ENCODE results near the gene ACAD8.

The ACAD8 gene

GRCh38 chr11:134313821-134314607, 60.6 kb downstream of the ACAD8 start:
- Histone ChIP-seq H4K20me1 (ENCODE audit: insufficient read depth, low read length) (no peaks in the 10 kb centered on the region), H3K27ac (ENCODE audit: low read length) (no peak overlapping the region), H3K27me3 (replicated peaks; ENCODE audit: insufficient read depth, low read length) (no peaks in the 10 kb centered on the region), H2AFZ (ENCODE audit: low read length) (no peak overlapping the region), H3K4me3 (ENCODE audit: low read length) (no peak overlapping the region), H3F3A (ENCODE audit: insufficient read depth, low read length) (no peaks in the 10 kb centered on the region), H3K36me3 (replicated peaks; ENCODE audit: insufficient read depth, low read length) (no peaks in the 10 kb centered on the region), H3K4me2 (ENCODE audit: low read depth, low read length) (no peak overlapping the region), H3K9ac (ENCODE audit: low read length) (no peak overlapping the region), H3K79me2 (ENCODE audit: low read length) (no peaks in the 10 kb centered on the region), H3K9me3 (replicated peaks; ENCODE audit: insufficient read depth, low read length) (no peaks in the 10 kb centered on the region), H3K4me1 (ENCODE audit: low read length) (no peaks in the 10 kb centered on the region), H3K9me2 (replicated peaks; ENCODE audit: insufficient read depth, low read length) (no peaks in the 10 kb centered on the region)
- no peak for DNase-seq
- no peak for TF ChIP-seq CTCF (IDR thresholded peaks at IDR 0.05; ENCODE audit: low read length)
- TF ChIP-seq EZH2phosphoT487 (IDR thresholded peaks at IDR 0.05; ENCODE audit: low read length): no peak
- TF ChIP-seq EZH2 (optimal IDR thresholded peaks at IDR 0.05; ENCODE audit: low read depth, low read length): no peak

All from MM.1S (cell line).